Panc1 (cell line): Measurements from ENCODE around the gene CRYAB. TPM values are rescaled to one million over a fixed set of nuclear protein-coding genes. Genes with fewer than 3 reads are reported as not detected.

Source experiments
- ATAC-seq: fragments of 200-7000 bp; cut with Tn5 transposase; 2 replicates; pipeline ENCODE4 v1.9.1; 2020; ENCODE audit warnings: mild to moderate bottlenecking, moderate library complexity
- BruUV-seq: library from RNA; stranded (reverse); fragments of 400-500 nt; replicated peaks from 2 replicates; lab custom pipeline; 2021; lab: Mats Ljungman, UMichigan
- CTCF ChIA-PET: fragments of 300-600 bp; sonication (Branson Sonifier 250); formaldehyde crosslinking; loops from one replicate; lab custom pipeline; 2022; ENCODE audit warnings: antibody characterized with exemption; lab: Charles Lee
- POLR2A ChIA-PET: fragments of 300-600 bp; sonication (Branson Sonifier 250); formaldehyde crosslinking; loops from one replicate; lab custom pipeline; 2022; ENCODE audit warnings: antibody characterized with exemption; lab: Charles Lee
- DNase-seq: peaks from one replicate; pipeline ENCODE4 v3.0.0-alpha.2; 2010; ENCODE audit warnings: low read depth, low spot score
- H3K27ac ChIP-seq: 2 replicates; pipeline ENCODE4 v1.5.1; 2011; ENCODE audit warnings: mild to moderate bottlenecking, low read length, inconsistent platforms
- H3K27me3 ChIP-seq: fragments of 200-500 bp; sonication (Bioruptor generic); 2 replicates; pipeline ENCODE4 v1.6.0; 2014; ENCODE audit warnings: low read length, inconsistent platforms; ENCODE audit not compliant: control insufficient read depth, insufficient read depth
- H3K36me3 ChIP-seq: fragments of 200-500 bp; sonication (Bioruptor generic); 2 replicates; pipeline ENCODE4 v1.5.1; 2014; ENCODE audit warnings: inconsistent platforms, mild to moderate bottlenecking, low read length, moderate library complexity; ENCODE audit not compliant: control insufficient read depth, insufficient read depth
- H3K4me1 ChIP-seq: 2 replicates; pipeline ENCODE4 v1.5.1; 2011; ENCODE audit warnings: inconsistent platforms, mild to moderate bottlenecking, low read length, moderate library complexity; ENCODE audit not compliant: control insufficient read depth, insufficient read depth
- H3K4me3 ChIP-seq, 2 experiments: 2 replicates each; pipeline ENCODE4 v1.5.1; 2011 to 2012; ENCODE audit warnings: low read depth in 2 of 2, low read length in 2 of 2, mild to moderate bottlenecking in 2 of 2, inconsistent platforms in 1 of 2, moderate library complexity in 1 of 2
- H3K9me3 ChIP-seq: fragments of 200-500 bp; sonication (Bioruptor generic); 2 replicates; pipeline ENCODE4 v1.5.1; 2014; ENCODE audit warnings: low read depth, mild to moderate bottlenecking, inconsistent platforms, low read length, moderate library complexity; ENCODE audit not compliant: control insufficient read depth, insufficient read depth
- CTCF ChIP-seq: fragments of 450-650 bp; IDR thresholded peaks from 2 replicates; pipeline ENCODE4 v1.5.1; 2017; ENCODE audit warnings: mild to moderate bottlenecking
- POLR2AphosphoS5 ChIP-seq: IDR thresholded peaks from 2 replicates; pipeline ENCODE4 v1.6.1; 2012; ENCODE audit warnings: mild to moderate bottlenecking, low read depth, low read length, moderate library complexity
- SIN3A ChIP-seq: IDR thresholded peaks from 2 replicates; pipeline ENCODE4 v1.6.1; 2012; ENCODE audit warnings: low read depth, mild to moderate bottlenecking, low read length, moderate library complexity, borderline replicate concordance; ENCODE audit not compliant: insufficient read depth
- TCF7L2 ChIP-seq: IDR thresholded peaks from 2 replicates; pipeline ENCODE4 v1.6.1; 2011; ENCODE audit warnings: mild to moderate bottlenecking, low read depth, low read length, inconsistent platforms
- in situ Hi-C: cut with HindIII; loops from 2 replicates; pipeline ENCODE4 v1.10.0; 2016; ENCODE audit warnings: low sequenced_read_pairs, low pct_unique_long_range_greater_than_20kb
- intact Hi-C: fragments of 100-400 bp; cut with micrococcal nuclease; formaldehyde crosslinking; loops from one replicate; pipeline ENCODE4 v1.10.0; 2022; ENCODE audit not compliant: unreplicated experiment
- total RNA-seq: library from RNA; stranded (reverse); gene quantifications from one replicate; pipeline ENCODE4 v1.2.1, GENCODE V29; 2021; ENCODE audit not compliant: unreplicated experiment
- TF ChIP-seq, protein P1 (sequence below), 2 experiments: IDR thresholded peaks; 2 replicates each; pipeline ENCODE4 v1.6.1; 2011 to 2012; ENCODE audit warnings: low read depth in 2 of 2, control low read depth in 1 of 2, low read length in 1 of 2, mild to moderate bottlenecking in 1 of 2, moderate library complexity in 1 of 2; ENCODE audit not compliant: insufficient read depth in 1 of 2

CRYAB gene
- total RNA-seq, 1 experiment from 2014 or later, result 0.59 TPM

DNA sequence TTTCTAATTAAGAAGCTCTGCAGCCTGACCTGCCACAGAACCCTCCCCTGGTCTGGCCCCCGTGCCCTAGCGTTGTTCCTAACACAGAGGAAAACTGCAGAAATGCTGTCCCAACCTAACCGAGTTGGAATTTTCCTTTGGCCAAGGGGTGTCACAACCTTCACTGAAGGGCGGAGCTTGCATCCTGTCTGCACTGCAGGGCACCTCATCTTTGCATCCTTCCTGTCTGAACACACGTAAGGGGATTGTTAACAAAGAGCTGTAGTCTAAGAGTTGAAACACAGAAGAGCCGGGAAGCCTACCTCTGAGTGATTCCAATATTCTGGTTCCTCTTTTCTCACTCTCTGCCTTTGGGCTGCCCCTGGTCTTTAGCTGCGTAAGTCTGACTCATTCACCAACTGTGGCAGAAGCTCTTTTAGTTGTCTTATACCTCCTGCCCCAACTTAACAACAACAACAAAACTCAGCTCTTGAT lies 27.2 kb upstream of the CRYAB start:
- CTCF ChIA-PET, result interaction anchor here (2.2 kb wide), 1 partner anchor 43 kb away, joined by 12 read pairs; no protein-coding TSS in a partner anchor
- intact Hi-C loops (no loop called here), in situ Hi-C loops (no loop called here)
- H3K36me3 ChIP-seq, result no peaks in the 10 kb centered on the region
- peak overlapping the region in 1 of 2 experiments; percentile 6; a peak in 3 of 4 replicates for H3K4me3 ChIP-seq
- H3K9me3 ChIP-seq, result no peaks in the 10 kb centered on the region
- POLR2A ChIA-PET, result interaction anchor here (0.6 kb wide), 2 partner anchors 23 to 51 kb away, joined by 6 to 8 read pairs; no protein-coding TSS in a partner anchor
- no peaks in the 10 kb centered on the region for H3K27me3 ChIP-seq
- peak overlapping the region; percentile 30 for H3K27ac ChIP-seq
- DNase-seq (no peak), ATAC-seq (0 out of 2 replicates have a peak, but pooled peaks have one; percentile 7)
- no TSS peak for BruUV-seq
- TF ChIP-seq TCF7L2 (no peak), POLR2AphosphoS5 (no peak), SIN3A (no peak), CTCF (no peak)
- TF ChIP-seq, protein P1, sequence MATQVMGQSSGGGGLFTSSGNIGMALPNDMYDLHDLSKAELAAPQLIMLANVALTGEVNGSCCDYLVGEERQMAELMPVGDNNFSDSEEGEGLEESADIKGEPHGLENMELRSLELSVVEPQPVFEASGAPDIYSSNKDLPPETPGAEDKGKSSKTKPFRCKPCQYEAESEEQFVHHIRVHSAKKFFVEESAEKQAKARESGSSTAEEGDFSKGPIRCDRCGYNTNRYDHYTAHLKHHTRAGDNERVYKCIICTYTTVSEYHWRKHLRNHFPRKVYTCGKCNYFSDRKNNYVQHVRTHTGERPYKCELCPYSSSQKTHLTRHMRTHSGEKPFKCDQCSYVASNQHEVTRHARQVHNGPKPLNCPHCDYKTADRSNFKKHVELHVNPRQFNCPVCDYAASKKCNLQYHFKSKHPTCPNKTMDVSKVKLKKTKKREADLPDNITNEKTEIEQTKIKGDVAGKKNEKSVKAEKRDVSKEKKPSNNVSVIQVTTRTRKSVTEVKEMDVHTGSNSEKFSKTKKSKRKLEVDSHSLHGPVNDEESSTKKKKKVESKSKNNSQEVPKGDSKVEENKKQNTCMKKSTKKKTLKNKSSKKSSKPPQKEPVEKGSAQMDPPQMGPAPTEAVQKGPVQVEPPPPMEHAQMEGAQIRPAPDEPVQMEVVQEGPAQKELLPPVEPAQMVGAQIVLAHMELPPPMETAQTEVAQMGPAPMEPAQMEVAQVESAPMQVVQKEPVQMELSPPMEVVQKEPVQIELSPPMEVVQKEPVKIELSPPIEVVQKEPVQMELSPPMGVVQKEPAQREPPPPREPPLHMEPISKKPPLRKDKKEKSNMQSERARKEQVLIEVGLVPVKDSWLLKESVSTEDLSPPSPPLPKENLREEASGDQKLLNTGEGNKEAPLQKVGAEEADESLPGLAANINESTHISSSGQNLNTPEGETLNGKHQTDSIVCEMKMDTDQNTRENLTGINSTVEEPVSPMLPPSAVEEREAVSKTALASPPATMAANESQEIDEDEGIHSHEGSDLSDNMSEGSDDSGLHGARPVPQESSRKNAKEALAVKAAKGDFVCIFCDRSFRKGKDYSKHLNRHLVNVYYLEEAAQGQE (IDR thresholded peaks at IDR 0.05; ENCODE audit: insufficient read depth in 1 of 2, low read depth in 2 of 2, low read length in 1 of 2), result no peak
- H3K4me1 ChIP-seq, result peaks cover 22% of the 10 kb centered on the region

GRCh38 chr11:111937844-111938243 lies 26.3 kb upstream of the CRYAB start:
- H3K27ac ChIP-seq, result peak overlapping the region; percentile 75
- no peaks in the 10 kb centered on the region for H3K36me3 ChIP-seq
- H3K4me1 ChIP-seq, result peaks cover 22% of the 10 kb centered on the region
- peak overlapping the region; percentile 63 to 77 for H3K4me3 ChIP-seq
- TF ChIP-seq POLR2AphosphoS5 (no peak), CTCF (no peak), SIN3A (no peak), TCF7L2 (no peak)
- TF ChIP-seq, protein P1 (IDR thresholded peaks at IDR 0.05; ENCODE audit: insufficient read depth in 1 of 2, low read depth in 2 of 2, low read length in 1 of 2), result no peak
- intact Hi-C loops (no loop called here), in situ Hi-C loops (no loop called here)
- BruUV-seq, result no TSS peak
- H3K27me3 ChIP-seq, result no peaks in the 10 kb centered on the region
- no peaks in the 10 kb centered on the region for H3K9me3 ChIP-seq
- no peak for DNase-seq
- ATAC-seq, result peak; percentile 24
- ChIA-PET POLR2A (interaction anchor here (0.6 to 1.0 kb wide), 2 partner anchors 8 to 18 kb away, joined by 4 read pairs; no protein-coding TSS in a partner anchor), CTCF (interaction anchor here (0.5 to 2.2 kb wide), 2 partner anchors 15 to 44 kb away, joined by 3 to 12 read pairs; no protein-coding TSS in a partner anchor)
